NCI-H748 treated with DMSO at 0.1 percent for 48 hours (cell line): Measurements from ENCODE around the gene RNF222.

Source experiments
- DNase-seq: peaks from one replicate; lab custom pipeline; 2025; lab: John Stamatoyannopoulos, UW

Gene RNF222

GRCh38 chr17:8345052-8345690 lies 52.5 kb downstream of the RNF222 start:
- DNase-seq = no peak

GRCh38 chr17:8341456-8341855 lies 56.2 kb downstream of the RNF222 start:
- no peak for DNase-seq
